NCI-H2171 treated with DMSO at 0.1 percent for 48 hours (cell line): ENCODE data around the gene SGCE.

Experiments used
- DNase-seq: peaks from one replicate; lab custom pipeline; 2025; lab: John Stamatoyannopoulos, UW

The SGCE gene

GRCh38 chr7:94658826-94659225, 2.9 kb upstream of the SGCE start:
- peak; percentile 51 for DNase-seq

GRCh38 chr7:94657771-94658693, 2.1 kb upstream of the SGCE start:
- peak; percentile 99 for DNase-seq

GRCh38 chr7:94656925-94657731, 1.2 kb upstream of the SGCE start:
- DNase-seq = peak; percentile 85

GRCh38 chr7:94656658-94656924, 658 bp upstream of the SGCE start:
- DNase-seq = no peak

GRCh38 chr7:94655126-94655847, 646 bp downstream of the SGCE start:
- peak; percentile 28 for DNase-seq

GRCh38 chr7:94654783-94655125, 1.2 kb downstream of the SGCE start:
- DNase-seq = no peak

GRCh38 chr7:94650147-94651051, 5.5 kb downstream of the SGCE start:
- DNase-seq = no peak

- no peak for DNase-seq
These were observed 6.5 kb downstream of the SGCE start for GRCh38 chr7:94649450-94649849.

- no peak for DNase-seq
These were observed 7.2 kb downstream of the SGCE start for GRCh38 chr7:94648731-94649130.

- no peak for DNase-seq
These were observed 8.6 kb downstream of the SGCE start for GRCh38 chr7:94647295-94647694.

- no peak for DNase-seq
These were observed 12.0 kb downstream of the SGCE start for GRCh38 chr7:94643771-94644545.

GRCh38 chr7:94642838-94643653, 12.9 kb downstream of the SGCE start:
- DNase-seq = no peak

GRCh38 chr7:94639384-94639783, 16.5 kb downstream of the SGCE start:
- DNase-seq = no peak

- no peak for DNase-seq
These were observed 20.2 kb downstream of the SGCE start for GRCh38 chr7:94635687-94636086.

GRCh38 chr7:94634502-94634901, 21.4 kb downstream of the SGCE start:
- no peak for DNase-seq

GRCh38 chr7:94633687-94634086, 22.2 kb downstream of the SGCE start:
- DNase-seq = no peak

GRCh38 chr7:94633014-94633341, 23.0 kb downstream of the SGCE start:
- DNase-seq = no peak

GRCh38 chr7:94632338-94633013, 23.5 kb downstream of the SGCE start:
- no peak for DNase-seq

GRCh38 chr7:94630855-94631254, 25.1 kb downstream of the SGCE start:
- DNase-seq = no peak

GRCh38 chr7:94623820-94624219, 32.1 kb downstream of the SGCE start:
- no peak for DNase-seq
